Head of caudate nucleus (tissue), 42 donors: ENCODE data around the gene PRDM16.

ENCODE experiments used
- DNase-seq, 42 donors: peaks; one replicate each; pipeline versions ENCODE4 v3.0.0 to v3.0.0-alpha.2; 2020 to 2021; ENCODE audit warnings: mixed read lengths in 7 of 42
- intact Hi-C: fragments of 100-400 bp; cut with DNase I; formaldehyde crosslinking; loops from one replicate; pipeline ENCODE4 v1.15.0; 2022

The PRDM16 gene

GRCh38 chr1:3107201-3107600 lies 38.2 kb downstream of the PRDM16 start:
- intact Hi-C loops: no loop called here
- no peak for DNase-seq

- peak in 1 of 42 donors; percentile 44 for DNase-seq
- intact Hi-C loops: no loop called here
These were observed 40.4 kb downstream of the PRDM16 start for GRCh38 chr1:3109355-3109754.

- DNase-seq: no peak
- intact Hi-C loops: no loop called here
These were observed 42.5 kb downstream of the PRDM16 start for GRCh38 chr1:3111348-3112021.

- intact Hi-C loops: no loop called here
- DNase-seq: no peak
These were observed 43.5 kb downstream of the PRDM16 start for GRCh38 chr1:3112526-3112925.

GRCh38 chr1:3113047-3113740 lies 44.2 kb downstream of the PRDM16 start:
- DNase-seq: no peak
- intact Hi-C loops: no loop called here

GRCh38 chr1:3113741-3114056 lies 44.7 kb downstream of the PRDM16 start:
- intact Hi-C loops: no loop called here
- no peak for DNase-seq

GRCh38 chr1:3114131-3114744 lies 45.2 kb downstream of the PRDM16 start:
- intact Hi-C loops: no loop called here
- no peak for DNase-seq

- intact Hi-C loops: no loop called here
- no peak for DNase-seq
These were observed 45.8 kb downstream of the PRDM16 start for GRCh38 chr1:3114846-3115245.

- no peak for DNase-seq
- intact Hi-C loops: no loop called here
These were observed 46.5 kb downstream of the PRDM16 start for GRCh38 chr1:3115275-3116149.

- intact Hi-C loops: no loop called here
- DNase-seq: no peak
These were observed 47.1 kb downstream of the PRDM16 start for GRCh38 chr1:3116150-3116510.

- DNase-seq: no peak
- intact Hi-C loops: no loop called here
These were observed 47.6 kb downstream of the PRDM16 start for GRCh38 chr1:3116560-3116959.

GRCh38 chr1:3117879-3118278 lies 48.9 kb downstream of the PRDM16 start:
- no peak for DNase-seq
- intact Hi-C loops: no loop called here

- intact Hi-C loops: no loop called here
- no peak for DNase-seq
These were observed 50.1 kb downstream of the PRDM16 start for GRCh38 chr1:3119061-3119460.

- no peak for DNase-seq
- intact Hi-C loops: no loop called here
These were observed 50.7 kb downstream of the PRDM16 start for GRCh38 chr1:3119725-3120124.

- no peak for DNase-seq
- intact Hi-C loops: no loop called here
These were observed 51.1 kb downstream of the PRDM16 start for GRCh38 chr1:3120140-3120539.

- DNase-seq: no peak
- intact Hi-C loops: no loop called here
These were observed 52.0 kb downstream of the PRDM16 start for GRCh38 chr1:3120994-3121393.

- intact Hi-C loops: no loop called here
- no peak for DNase-seq
These were observed 52.6 kb downstream of the PRDM16 start for GRCh38 chr1:3121401-3122210.

GRCh38 chr1:3122311-3122710 lies 53.3 kb downstream of the PRDM16 start:
- no peak for DNase-seq
- intact Hi-C loops: no loop called here

- intact Hi-C loops: no loop called here
- no peak for DNase-seq
These were observed 55.2 kb downstream of the PRDM16 start for GRCh38 chr1:3124246-3124645.
